HG02870 (cell line): ENCODE measurements around the gene RANBP10.
"Not testable (repeated sequence)": the region's sequence is repeated elsewhere in the genome, so short reads cannot be mapped to it uniquely, and the experiment has no call there.

Experiments used
- ATAC-seq: cut with Tn5 transposase; IDR thresholded peaks from one replicate; pipeline ENCODE4 v1.9.1; 2021; ENCODE audit warnings: mild to moderate bottlenecking, moderate library complexity; ENCODE audit not compliant: unreplicated experiment

Gene RANBP10

GRCh38 chr16:67780847-67781564 is 25.4 kb downstream of the RANBP10 start:
- no peak for ATAC-seq

GRCh38 chr16:67779256-67780014 is 26.9 kb downstream of the RANBP10 start:
- no peak for ATAC-seq

GRCh38 chr16:67775273-67775672 is 31.1 kb downstream of the RANBP10 start:
- ATAC-seq = no peak

GRCh38 chr16:67774457-67774853 is 31.9 kb downstream of the RANBP10 start:
- no peak for ATAC-seq

GRCh38 chr16:67773569-67774456 is 32.5 kb downstream of the RANBP10 start:
- ATAC-seq = no peak

- ATAC-seq = no peak
These were observed 33.3 kb downstream of the RANBP10 start for GRCh38 chr16:67773099-67773498.

- no peak for ATAC-seq
These were observed 35.9 kb downstream of the RANBP10 start for GRCh38 chr16:67770346-67770991.

GRCh38 chr16:67767953-67768352 is 38.4 kb downstream of the RANBP10 start:
- ATAC-seq = no peak

- ATAC-seq = no peak
These were observed 40.1 kb downstream of the RANBP10 start for GRCh38 chr16:67766291-67766690.

- ATAC-seq = no peak
These were observed 42.1 kb downstream of the RANBP10 start for GRCh38 chr16:67764158-67764667.

- no peak for ATAC-seq
These were observed 43.3 kb downstream of the RANBP10 start for GRCh38 chr16:67763066-67763465.

GRCh38 chr16:67762385-67762784 is 44.0 kb downstream of the RANBP10 start:
- ATAC-seq = no peak

GRCh38 chr16:67761924-67762323 is 44.4 kb downstream of the RANBP10 start:
- ATAC-seq = no peak

GRCh38 chr16:67760956-67761230 is 45.5 kb downstream of the RANBP10 start:
- no peak for ATAC-seq

- no peak for ATAC-seq
These were observed 46.0 kb downstream of the RANBP10 start for GRCh38 chr16:67760206-67760955.

- no peak for ATAC-seq
These were observed 47.4 kb downstream of the RANBP10 start for GRCh38 chr16:67758966-67759365.

GRCh38 chr16:67758006-67758405 is 48.4 kb downstream of the RANBP10 start:
- ATAC-seq = no peak

GRCh38 chr16:67752641-67753040 is 53.7 kb downstream of the RANBP10 start:
- no peak for ATAC-seq

GRCh38 chr16:67751331-67751730 is 55.0 kb downstream of the RANBP10 start:
- ATAC-seq = not testable (repeated sequence)

- no peak for ATAC-seq
These were observed 55.9 kb downstream of the RANBP10 start for GRCh38 chr16:67750466-67750865.
